Stimulated activated CD4-positive, alpha-beta T cell treated with anti-CD3 and anti-CD28 coated beads, Interleukin-1b, Interleukin-23, amount 100 ng/mL, for 4 hours (primary cell): ENCODE results near the gene RBMS3.
"Not testable (repeated sequence)": the region's sequence is repeated elsewhere in the genome, so short reads cannot be mapped to it uniquely, and the experiment has no call there.

Experiments used
- DNase-seq, 2 donors: peaks; one replicate each; pipeline ENCODE4 v3.0.0-alpha.2; 2020; ENCODE audit warnings: low read depth in 2 of 2

RBMS3 gene

DNA sequence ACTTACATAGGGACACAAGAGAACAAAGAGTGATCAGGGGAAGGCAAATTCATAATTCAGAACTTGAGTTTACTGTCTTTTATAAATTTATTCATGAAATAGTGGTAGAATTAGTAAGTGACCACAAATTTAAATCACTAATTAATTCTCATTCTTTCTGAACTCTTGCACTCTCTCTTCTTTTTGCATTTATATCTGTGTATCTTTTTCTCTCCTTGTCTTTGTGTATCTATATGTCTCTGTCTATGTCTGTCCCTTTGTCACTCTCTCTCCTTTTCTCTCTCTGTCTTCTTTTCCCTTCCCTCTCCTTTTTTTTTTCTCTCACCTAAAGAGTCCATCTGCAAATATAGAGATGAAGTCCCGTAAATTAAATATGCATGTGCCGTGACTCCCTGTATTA is 31.5 kb downstream of the RBMS3 start:
- no peak for DNase-seq

DNA sequence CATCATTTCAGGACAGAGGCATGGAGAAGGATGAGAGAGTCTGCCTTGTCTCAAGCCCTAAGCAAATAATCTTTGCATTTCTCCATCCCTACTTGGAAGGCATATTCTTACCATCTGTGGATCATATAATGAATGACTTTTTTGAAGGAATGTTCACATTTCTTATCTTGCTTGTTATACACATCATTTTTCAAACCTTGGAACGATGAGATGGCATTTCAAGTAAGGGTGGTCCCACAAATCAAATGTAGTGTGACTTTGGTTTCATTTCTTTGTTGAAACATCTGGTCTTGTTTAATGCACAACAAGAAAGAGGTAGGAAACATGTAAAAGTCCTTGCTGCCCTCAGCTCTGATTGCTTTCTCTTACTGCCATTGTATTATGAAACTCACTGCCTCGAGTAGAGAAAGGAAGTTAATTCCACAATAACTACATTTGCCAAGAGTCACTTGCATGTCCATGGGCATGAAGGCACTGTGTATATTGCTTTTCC is 32.1 kb downstream of the RBMS3 start:
- DNase-seq = no peak

DNA sequence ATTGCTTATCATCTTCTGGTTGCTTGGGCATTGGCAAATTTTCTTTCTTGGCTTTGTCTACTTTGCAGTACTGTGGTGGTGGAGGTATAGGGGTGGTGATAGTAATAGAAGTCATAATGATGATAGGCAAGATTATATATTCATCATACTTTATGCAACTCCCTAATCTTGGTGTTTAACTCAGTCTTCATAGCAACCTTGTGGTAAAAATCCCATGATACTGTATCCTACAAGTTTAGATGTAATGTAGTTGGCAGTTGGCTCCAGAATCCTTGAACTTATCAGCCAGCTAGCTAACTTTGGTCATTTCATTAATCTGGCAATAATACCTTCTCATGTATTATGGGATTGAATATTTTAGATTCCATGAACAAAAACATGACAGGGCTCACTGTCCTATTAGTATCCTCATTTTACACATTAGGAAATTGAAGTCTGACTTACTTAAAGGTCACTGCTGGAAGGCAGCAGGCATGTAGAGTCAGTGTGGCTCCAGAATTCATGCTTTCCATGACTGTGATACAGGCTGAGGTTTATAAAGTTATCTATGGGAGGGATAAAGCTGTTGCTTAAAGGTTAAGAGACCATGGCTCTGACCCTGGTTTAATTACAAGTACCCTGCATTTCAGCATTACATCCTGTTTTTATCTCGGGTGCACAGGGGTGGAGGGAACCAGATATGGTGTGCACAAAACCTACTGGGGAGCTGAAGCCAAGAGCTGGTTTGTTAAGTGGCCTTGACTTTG is 33.3 kb downstream of the RBMS3 start:
- DNase-seq = no peak

DNA sequence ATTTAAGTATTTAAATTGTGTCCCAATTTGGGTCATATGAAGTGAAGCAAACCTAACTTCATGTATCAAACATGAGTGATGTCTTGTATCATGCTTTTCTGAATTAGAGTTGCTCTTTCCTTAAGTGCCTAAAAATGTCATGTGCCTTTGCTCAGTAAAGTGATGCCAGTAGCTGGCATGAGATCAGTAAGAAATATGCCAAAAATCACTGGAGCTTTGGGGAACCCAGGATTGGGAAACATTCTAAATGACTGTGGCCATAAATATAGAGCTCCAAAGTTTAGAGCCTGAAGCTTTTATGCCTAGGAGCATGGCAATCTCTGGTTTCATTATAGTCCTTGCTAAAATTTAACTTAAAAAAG is 33.8 kb downstream of the RBMS3 start:
- DNase-seq = no peak

DNA sequence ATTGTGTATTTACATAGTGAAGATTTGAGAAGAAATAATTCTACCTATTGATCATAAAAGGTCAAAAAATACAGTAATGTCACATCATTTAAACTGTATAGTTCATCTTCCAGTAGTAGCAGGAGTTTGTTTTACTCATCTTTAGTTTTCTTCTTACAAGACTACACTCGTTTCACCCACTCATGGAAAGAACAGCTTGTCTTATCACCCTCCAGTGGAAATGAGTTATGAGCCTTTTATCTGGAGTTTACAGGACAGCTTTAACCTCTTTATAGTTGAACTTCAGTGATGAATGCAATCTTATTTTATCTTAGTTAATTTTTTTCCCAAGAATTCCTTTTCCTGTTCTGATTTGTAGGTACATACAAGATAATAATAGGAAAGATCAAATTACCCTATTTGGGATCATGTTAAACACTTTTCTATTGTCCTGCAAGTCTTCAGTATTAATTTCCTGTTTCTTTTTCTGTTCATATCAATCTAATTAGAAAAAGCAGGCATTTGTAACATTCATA is 36.8 kb downstream of the RBMS3 start:
- DNase-seq = no peak

DNA sequence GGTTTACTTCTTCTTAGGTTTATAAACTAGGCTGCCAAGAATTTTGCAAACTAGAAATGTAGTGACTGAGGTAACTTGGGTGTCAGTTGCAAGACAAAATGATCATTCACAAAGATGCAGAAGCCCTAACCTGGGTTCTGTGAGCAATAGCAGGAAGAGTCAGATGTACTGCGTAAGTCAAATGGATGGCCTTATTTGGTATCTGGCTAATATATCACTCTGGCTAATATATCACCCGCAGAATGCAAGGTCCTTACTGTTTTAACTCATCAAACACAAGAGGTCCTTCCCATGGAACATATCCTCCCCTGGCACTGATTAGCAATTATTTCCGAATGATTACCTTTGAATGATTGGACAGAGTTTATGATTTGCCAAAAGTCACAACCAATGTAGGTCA is 37.4 kb downstream of the RBMS3 start:
- DNase-seq = no peak

DNA sequence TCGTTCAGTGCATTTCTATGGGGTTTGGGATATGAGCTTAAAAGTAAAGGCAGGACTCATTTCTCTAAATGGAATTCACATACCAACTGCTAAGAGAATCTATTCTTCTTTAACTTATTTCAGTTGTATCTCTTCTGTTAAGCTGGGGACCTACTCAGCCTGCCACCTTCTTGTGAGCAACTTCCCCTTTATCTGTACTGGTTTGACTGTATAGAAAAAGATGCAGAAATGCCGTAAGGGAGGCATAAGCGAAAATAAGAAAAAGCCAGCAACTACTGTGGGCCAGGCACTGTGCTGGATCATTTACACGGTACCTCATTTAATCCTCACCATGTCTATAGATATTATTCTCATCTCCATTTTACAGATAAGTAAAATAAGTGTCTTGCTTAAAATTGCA is 38.4 kb downstream of the RBMS3 start:
- no peak for DNase-seq

DNA sequence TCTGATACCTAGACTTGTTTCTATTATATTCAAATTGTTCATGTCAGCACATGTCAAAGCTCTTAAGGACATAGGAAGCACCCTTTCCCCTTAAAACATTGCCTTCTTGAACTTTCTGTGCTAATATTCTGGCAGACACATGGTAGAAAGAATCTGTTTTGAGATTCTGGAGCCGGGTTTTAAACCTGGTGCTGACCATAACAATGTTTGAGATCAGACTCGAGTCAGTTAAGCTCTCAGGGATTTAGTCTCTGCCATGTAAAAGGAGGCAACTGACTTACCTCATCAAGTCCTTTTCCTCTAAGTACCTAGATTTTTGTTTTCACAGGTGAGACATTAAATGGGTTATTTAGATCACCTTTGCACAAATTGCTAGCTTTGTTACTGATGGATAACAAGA is 38.9 kb downstream of the RBMS3 start:
- no peak for DNase-seq

DNA sequence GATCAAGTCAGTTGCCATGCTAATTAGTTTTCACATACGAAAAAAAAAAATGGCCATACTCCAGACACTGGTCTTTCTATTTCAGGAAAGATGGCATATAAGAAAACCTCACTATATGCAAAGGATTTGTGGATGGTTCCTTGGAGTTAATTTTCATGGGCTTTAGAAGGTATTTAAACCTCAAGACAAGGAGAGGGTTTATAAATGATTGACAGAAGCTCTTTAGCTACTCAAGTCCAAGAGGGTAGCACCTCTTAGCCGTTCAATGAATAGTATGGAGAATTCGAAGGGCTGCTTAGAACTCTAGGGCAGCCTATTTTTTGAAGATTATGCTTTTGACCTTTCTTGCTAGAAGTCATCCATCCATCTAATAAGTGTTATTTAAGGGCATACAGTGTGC is 41.7 kb downstream of the RBMS3 start:
- DNase-seq = no peak

DNA sequence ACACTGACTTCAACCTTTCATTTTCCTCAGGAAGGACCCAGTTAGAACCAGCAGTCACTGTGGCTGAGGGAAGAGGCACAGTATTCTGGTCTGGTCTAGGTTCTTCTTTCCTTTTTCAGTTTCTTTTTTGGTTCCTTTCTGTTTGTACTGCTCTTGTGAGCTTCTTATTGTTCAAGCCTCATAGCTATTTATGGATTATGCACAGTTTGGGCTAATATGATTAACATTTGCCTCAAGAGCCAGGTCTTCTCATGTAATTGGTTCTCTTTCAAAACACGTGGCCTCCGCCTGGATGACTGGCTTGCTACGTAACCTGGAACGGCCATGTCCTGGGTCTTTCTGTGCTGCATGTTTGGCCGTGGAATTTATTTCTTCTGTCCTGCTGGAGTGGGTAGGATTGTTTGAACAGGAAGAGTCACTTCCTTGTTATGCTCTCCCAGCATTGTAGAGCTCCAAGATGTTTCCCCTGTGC is 43.3 kb downstream of the RBMS3 start:
- no peak for DNase-seq

DNA sequence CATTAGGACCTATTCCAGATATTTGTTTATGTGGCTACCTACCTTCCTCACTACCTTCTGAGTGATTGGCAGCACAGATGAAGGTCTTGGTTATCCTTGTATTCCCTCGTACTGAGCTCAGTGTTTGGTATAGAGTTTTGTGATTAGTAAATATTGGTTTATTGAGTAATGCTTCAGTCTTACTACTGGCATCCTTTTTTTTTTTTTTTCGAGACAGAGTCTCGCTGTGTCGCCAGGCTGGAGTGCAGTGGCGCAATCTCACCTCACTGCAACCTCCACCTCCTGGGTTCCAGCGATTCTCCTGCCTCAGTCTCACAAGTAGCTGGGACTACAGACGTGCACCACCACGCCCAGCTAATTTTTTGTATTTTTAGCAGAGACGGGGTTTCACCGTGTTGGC is 45.7 kb downstream of the RBMS3 start:
- DNase-seq = not testable (repeated sequence)

DNA sequence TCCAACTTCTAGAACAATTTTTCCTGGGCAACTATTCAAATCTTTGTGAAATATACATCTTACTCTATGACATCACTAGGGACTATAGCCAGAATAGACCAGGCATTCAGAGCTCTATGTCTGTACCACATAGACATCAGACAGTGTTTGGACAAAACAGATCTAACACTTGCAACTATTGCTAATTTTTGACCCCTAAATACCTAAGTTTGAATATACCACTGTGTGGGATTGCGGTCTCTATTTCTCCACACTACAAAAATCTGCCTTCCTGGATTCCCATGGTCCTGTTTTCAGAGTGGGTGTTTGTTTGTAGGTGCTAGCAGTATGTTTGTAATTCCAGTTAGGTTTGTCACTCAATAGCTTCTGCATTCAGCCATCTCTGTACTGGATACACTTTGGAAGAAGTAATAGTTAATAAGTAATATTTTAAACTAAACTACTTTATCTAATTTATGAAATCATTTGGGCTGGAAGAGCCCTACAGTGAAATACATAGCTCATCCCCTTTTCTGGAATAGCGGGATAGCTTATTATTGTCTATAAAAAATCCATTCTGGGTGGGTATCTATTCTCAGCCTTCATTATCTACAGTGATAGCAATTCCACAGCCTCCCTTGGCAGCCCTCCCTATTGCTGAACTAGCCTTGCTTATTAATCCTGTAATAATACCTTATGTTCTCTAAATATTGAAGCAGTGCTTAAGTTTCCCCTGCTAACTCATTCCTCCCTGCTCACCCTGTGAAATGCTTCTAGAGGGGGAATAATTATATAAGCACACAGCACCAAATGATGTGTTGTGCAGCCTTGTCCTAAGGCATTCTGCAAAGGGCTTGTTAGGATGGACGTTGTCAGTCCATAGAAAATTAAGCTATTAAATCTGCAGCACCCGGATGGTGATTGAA is 49.4 kb downstream of the RBMS3 start:
- DNase-seq = no peak

DNA sequence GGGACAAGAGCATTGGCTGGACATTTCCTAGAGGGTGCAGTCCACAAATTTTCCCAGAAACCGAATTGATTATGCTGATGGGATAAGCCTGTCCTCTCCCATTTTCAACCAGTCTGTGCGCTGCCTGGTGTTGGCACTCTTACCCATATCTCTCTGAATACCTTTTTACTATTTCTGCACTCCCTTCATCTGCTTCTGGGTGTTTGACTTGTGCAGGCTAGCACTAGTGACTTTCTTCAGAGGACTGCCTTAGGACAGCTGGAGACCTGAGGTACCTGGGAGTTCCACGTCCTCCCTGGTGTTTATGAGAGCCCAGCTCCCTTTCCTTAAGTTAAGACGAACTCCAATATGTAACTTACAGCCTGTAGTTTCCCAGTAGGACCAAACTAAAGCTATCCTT is 50.2 kb downstream of the RBMS3 start:
- no peak for DNase-seq

DNA sequence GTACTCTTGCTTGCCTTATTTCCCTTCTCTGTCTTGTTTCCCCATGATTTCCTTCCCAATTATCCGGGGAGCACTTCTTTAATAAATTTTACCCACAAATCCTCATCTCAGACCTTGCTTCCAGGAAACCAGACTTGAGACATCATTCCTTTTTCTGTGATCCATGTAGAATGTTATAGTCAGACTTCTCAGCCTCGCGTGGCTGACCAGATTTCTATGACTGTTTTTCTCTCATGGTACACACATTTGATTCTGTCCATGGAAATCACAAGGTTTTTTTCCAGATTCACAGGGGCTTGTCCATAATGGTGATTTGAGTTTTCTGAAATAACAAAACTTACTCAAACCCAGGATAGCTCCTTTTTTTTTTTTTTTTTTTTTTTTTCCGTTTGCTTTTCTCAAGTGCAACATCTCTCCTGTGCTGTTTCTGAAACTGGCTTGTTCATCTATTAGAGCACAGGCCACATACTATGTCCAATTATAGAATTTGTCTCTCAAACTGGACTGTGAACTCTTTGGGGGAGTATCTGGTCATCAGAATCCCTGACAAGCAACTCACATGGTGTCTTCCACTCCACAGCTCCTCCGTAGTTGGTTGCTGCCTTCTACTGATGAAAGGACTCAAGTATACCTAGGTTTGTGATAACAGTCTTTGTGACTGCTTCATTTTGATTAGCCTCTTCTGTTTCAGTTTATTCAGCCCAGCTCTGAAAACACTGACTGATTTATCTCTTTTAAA is 50.8 kb downstream of the RBMS3 start:
- DNase-seq = no peak

DNA sequence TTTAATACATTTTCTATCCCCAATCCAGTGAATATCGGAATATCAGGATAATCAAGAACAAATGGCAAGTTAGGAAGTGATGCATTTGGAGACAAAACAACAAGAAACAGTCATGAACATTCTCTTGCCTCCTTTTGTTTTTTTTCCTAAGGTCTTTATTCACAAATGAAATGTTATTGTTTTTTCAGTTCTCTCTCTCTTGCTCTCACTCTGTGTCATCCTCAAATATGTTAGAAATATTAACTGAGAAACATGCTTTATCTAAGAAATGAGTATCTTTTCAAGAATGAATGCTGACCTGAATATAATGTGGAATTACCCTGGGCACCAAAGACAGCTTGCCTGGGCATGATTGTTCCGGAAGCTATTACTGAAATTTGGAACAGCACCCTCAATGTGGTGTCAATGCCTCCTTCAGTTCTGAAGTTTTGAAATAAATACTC is 51.3 kb downstream of the RBMS3 start:
- no peak for DNase-seq

DNA sequence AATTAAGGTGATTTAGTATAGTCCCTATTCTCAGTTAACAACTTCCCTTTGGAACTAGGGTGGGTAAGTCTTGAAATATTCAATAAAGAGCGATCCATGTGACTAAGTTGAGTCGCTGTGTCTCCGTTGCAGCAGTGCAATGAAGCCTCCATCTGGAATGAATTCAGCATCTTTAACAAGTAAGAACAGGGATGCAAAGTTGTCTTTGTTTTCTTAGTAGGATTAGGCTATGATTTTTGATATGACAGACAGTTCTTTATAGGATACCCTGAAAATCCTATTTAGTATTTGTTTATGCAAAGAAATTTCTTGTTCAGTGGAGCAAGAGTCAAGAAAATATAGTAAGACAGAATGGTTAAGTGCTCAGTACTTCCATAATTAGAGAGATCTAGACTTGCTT is 52.7 kb downstream of the RBMS3 start:
- no peak for DNase-seq

DNA sequence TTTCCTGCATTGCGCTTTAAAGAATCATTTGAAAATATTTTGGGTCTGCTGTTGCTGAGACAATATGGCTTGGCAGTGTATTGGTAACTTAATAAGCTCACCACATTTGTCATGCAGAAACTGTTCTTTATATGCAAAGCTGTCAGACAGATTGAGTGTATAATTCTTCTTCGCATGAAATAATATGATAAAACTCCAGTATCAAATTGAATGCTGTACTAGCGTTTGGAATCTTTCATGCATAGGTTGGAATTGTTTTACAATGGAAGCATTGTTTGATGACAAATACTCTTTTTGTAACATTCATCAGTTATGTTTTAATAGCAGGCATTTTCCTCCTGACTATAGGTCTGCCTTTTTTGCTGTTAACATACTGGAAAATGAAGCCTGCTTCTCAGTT is 53.8 kb downstream of the RBMS3 start:
- DNase-seq = no peak

DNA sequence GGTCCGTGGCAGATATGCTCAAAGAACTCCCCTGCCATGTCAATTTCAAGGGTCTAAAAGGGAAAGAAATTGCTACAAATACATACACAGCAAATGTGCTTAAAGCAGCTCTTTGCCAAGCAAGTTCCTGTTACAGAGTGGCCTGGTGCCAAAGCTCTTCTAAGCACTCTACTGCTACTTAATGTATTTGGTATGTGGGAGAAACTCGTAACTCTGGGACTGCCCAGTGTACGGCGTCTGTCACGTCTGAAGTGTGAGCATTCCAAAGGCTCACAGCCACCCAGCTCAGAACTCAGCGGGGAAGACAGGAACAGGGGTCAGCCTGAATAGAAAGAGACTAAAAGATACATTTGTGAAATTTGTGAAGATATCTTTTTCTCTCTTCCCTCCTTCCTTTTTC is 54.6 kb downstream of the RBMS3 start:
- DNase-seq = no peak

DNA sequence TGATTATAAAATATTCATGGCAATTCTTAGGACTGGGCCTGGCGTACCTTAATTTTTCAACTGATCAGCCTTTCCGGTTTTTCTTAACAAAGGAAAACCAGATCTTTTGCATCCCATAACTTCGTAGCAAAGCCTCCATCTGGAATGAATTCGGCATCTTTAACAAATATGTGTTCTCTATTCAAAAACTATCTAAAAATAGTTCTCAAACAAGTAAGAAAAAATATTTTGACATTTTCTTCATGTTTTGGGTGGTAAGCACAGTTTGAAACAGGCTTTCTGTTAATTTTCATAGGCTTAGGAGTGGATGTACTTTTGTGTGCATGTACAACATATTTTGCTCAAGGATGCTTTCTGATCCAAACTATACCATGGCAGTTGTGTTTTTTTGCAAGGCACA is 55.1 kb downstream of the RBMS3 start:
- DNase-seq = no peak

DNA sequence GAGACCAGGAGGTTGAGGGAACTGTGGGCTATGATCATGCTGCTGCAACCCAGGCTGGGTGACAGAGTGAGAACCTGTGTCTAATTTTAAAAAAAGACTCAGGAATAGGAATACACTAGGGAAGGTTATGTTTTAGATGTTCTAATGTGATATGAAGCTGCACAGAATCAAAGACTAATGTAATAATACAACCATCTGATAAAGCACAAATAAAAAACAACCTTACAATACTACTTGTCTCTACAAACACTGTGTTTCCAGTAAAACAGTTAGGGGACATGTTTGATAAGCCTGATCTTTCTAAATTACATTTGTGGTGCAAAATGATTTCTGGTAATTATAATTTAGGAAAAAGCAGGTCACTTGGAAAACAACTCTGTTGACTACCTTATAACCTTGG is 56.7 kb downstream of the RBMS3 start:
- no peak for DNase-seq

DNA sequence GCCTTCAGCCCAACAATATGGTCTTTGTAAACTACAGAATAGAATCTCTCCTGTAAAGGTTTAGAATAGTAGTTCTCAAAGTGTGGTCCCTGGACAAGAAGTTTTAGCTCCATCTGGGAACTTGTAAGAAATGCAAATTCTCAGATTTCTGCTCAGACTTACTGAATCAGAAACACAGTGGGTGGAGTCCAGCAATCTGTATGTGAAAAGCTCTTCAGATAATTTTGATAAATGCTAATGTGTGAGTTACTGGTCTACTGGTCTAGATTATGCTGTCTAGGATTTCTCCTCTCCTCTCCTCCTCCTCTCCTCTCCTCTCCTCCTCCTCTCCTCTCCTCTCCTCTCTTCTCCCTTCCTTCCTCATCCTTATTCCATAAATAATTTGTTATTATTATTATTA is 57.5 kb downstream of the RBMS3 start:
- no peak for DNase-seq
